ENCODE results near the gene APBA2.

The APBA2 gene

DNA sequence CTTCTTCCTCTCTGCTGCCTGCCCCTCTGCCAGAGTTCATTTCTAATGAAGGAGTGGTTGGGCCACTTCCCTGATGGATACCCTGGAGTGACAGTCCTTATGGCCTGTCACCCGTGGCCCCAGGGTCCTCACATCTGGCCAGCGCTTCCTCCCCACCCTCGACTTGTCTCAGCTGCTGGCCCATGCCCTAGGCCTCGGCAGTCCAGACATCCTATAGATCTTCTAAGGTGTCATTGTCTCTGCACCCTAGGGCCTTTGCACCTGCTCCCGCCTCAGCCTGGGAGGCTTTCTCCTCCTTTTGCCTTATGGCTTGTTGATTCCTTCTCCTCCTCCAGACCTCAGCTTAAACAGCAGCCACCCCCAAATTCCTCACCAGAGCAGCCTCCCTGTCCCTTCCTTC is 202.9 kb downstream of the APBA2 start:
- DNase-seq (ENCODE audit: low read depth) = no peak

DNA sequence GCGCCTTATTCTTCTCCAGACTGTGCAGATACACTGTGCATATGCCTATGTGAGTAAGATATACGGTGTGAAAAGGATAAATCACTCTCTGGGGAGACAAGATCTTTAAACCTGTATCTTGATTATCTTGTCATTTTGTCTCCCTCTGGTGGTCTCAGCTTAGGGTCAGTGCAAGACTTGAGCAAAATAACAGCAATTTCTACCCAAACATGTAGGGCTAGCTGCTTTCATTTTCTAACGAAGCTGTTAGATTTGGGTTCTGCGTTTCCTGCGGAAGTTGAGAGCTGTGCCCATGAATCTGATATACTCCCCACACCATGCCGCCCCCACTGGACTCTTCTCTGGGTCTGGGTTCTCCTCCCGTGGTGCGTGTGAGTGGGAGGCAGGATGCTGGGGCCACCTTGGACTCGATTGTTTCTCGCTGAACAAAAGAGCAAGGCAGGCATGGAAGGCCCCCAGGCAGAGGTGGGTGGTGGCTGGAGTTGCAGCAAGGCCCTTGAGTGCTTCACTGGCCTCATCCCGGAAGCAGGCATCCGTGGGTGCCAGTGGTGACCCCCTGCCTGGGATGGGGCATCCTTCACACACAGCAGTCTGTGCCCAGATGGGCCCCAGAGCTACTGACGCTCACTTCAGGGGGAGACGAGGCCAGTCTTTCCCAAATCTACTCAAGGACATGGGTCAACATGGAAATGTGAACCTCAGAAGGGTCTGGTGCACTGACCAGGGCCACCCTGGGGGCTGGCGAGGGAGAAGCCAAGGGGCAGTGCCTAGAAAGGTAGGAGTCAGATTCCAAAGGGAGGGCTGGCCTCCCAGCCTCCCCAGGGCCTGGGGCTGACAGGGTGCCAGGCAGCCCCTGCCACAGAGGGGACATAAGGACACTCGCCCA is 204.2 kb downstream of the APBA2 start:
- peak; percentile 26 for DNase-seq (ENCODE audit: low read depth)

DNA sequence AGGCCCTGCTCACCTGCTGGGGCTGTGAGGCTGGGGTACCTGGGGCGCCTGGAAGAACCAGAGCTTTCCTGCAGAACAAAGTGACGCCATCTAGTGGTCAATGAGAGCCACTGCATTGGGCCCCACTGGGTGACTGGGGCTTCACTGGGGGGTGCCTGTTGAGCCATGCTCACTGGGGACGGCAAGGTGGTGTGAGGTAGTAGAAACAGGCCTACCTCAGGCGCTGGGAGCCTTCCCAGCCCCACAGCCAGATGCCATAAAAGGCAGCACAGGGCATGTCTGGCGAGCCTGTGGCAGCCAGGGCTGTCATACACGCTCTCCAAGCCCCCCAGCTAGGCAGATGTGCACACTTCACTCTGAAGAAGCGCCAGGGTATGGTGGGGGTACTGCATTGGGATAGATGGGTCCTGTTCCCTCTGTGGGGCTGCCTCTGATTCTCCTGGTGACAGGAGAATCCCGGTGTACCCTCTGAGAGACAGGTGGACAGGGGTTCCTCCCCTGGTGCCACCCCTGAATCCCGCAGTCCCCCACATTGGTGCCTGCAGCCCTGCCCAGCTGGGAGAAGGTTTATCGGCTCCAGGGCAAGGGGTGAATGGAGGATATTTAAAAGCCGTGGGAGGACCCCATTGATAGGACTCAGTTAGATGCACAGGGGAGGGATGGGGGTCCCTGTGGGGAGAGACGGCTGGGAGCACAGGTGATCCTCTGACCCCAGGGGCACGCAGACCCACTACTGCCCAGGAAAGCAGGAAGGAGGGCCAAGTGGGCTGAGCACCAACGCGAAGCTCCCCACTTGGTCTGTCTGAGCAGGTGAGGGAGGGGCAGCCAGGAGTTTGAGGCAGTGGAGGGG is 205.1 kb downstream of the APBA2 start:
- DNase-seq (ENCODE audit: low read depth) = peak; percentile 41

DNA sequence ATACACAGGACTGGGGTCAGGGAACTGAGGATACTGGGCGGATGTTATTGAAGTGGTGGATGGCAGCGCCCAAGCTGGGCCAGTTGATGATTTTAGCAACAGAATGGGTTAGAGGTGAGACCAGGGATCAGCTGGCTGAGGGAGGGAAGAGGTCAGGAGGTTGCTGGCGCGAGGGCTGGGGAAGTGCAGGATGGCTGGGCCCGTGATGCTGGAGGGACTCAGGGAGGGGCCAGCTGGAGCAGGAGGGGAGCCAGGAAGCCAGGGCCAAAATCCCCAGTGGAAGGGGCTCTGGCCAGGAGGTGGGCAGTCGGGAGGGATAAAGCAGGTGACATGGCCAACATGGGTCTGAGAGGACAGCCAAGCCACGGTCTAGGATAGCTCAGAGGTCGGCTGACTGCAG is 205.9 kb downstream of the APBA2 start:
- DNase-seq (ENCODE audit: low read depth) = no peak

DNA sequence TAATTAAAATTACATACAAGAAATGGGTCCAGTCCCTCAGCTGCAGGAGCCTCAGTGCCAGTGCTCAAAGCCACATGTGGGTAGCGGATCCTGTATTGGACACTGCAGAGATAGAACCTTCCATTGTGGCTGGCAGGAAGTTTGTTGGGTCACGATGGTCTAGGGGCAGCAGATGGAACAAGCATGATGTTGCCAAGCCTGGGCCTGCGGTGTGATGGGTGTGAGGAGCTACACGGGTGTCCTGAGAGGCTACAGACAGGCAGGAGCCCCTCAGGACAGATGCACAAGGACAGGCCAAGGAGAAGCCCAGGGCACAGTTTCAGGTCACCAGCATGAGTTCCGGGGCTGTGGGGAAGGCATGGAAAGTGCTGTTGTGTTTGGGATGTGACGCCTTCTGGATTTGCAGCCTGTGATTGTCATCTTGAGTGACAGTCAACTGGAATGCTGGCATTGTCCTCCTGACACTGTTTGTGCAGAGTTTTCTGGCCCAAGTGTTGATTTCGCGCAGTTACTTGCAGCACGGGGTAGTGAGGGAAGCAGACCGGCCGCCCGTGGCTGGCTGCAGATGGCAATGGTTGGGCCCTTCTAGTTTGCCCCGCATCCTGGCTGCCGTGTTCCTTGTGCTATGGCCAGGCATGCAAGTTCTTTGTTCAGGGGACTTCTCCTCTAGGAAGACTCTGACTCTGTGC is 206.7 kb downstream of the APBA2 start:
- no peak for DNase-seq (ENCODE audit: low read depth)

DNA sequence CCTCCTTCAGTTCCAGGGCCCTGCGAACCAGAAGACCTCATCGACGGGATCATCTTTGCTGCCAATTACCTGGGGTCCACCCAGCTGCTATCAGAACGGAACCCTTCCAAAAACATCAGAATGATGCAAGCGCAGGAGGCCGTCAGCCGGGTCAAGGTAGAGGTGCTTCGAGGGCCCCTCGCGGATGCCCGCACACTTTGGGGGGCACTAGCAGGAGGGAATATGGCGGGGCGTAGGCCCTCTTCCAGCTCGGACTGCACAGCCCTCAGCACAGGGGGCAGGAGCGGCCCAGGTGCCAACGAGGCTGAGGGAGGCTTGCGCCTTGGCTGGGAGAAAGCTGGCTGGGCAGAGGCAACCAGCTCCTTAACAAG is 207.3 kb downstream of the APBA2 start:
- no peak for DNase-seq (ENCODE audit: low read depth)

DNA sequence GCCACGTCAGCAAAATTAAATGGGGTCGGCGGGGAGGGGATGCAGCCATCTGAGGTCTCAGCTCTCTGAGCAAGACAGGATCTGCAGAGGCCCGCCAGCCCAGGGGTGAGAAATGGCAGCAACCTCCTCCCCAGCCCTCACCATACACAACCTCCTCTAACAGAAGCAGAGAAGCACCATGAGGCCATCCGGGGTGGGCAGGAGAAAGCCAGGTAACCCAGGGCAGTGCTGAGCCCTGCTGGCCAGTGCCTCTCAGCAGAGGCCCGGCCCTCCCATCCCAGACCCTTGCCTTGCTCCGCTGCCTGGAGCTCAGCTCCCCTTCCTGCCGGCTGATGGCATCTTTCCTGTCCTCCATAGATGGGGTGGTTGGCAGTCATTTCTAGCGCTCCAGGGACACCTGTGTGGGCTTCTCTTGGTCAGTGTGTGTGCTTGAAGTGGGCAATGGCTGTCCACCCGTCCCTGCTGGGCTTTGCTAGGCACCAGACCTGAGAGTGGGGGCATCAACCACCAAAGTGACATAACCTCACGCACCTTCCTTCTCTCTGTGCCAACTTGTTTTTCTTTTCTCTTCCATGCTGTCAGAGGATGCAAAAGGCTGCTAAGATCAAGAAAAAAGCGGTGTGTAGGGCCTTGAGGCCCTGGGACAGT is 208.0 kb downstream of the APBA2 start:
- no peak for DNase-seq (ENCODE audit: low read depth)

DNA sequence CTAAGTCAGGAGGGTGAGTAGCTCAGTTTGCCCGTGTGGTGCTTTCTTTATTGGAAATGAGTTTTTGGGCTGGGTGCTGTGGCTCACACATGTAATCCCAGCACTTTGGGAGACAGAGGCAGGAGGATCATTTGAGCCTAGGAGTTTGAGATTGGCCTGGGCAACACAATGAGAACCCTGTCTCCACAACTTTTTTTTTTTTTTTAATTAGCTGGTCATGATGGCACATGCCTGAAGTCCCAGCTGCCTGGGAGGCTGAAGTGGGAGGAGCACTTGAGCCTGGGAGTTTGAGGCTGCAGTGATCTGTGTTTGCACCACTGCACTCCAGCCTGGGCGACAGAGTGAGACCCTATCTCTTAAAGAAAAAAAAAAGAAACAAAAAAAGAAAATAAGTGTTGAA is 208.9 kb downstream of the APBA2 start:
- no peak for DNase-seq (ENCODE audit: low read depth)

DNA sequence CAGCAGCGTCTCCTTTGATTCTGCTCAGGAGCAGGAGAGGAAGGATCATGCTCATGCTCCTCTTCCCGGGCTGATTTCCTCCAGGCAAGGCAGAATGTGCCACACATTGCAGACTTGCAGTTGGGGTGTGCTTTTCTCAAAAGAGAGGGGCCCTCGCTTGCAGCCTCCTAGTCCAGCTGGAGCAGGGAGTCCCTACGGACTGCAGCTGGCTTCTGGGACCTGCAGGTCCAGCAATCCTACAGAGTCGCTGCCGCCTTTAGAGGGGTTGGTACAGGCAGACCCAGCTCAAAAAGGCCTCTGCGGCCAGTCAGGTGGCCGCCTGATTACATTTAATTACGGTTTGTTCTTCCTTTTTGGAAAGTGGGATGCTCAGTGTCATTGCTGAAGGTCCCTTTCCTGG is 210.0 kb downstream of the APBA2 start:
- DNase-seq (ENCODE audit: low read depth) = no peak

DNA sequence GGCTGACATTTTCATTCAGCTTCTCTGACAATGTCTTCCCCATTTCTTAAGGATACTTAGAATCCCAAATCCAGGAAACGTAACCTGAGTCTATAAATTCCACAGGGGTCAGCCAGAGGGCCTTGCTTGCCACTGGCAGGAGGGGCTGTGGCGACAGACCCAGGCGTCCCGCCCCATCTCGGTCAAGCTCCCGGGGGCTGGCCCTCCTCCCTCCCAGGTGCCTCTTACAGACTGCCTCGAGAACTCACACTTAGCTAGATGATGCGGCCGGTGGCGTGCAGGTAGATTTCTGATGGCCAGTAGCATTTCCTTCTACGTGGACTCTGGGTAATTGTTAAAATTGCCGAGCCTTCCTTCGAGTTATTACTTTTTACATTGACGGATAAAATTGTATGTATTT is 211.4 kb downstream of the APBA2 start:
- no peak for DNase-seq (ENCODE audit: low read depth)

DNA sequence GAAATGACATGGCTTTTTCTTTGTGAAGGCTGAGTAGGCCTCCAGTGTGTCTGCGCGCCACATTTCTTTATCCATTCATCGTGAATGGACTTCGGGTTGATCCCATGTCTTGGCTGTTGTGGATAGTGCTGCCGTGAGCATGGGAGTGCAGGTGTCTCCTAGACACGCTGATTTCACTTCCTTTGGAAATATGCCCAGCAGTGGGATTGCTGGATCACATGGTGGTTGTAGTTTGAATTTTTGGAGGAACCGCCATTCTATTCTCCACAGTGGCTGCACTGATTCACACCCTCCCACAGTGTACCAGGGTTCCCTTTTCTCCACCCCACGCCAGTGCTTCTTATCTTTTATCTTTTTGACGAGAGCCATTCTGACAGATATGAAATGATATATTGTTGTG is 212.2 kb downstream of the APBA2 start:
- DNase-seq (ENCODE audit: low read depth) = no peak

DNA sequence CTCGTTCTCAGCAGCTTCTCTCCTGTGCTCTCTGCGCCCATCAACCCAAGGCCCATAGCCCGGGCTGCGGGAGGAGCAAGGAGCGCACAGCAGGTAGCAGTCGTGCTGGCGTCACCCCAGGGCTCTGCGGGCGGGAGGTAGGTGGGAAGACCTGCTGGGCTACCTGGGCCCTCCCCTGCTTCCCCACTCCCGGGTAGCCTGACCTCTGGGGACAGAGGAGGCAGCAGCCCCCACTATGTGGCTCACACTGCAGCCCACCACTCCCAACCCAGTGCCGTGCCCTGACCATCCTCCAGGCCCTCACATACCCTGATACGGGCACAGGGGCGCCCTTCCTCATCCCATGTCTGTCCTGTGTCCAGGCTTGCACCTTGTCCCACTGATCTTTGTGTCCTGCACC is 212.9 kb downstream of the APBA2 start:
- DNase-seq (ENCODE audit: low read depth) = no peak

DNA sequence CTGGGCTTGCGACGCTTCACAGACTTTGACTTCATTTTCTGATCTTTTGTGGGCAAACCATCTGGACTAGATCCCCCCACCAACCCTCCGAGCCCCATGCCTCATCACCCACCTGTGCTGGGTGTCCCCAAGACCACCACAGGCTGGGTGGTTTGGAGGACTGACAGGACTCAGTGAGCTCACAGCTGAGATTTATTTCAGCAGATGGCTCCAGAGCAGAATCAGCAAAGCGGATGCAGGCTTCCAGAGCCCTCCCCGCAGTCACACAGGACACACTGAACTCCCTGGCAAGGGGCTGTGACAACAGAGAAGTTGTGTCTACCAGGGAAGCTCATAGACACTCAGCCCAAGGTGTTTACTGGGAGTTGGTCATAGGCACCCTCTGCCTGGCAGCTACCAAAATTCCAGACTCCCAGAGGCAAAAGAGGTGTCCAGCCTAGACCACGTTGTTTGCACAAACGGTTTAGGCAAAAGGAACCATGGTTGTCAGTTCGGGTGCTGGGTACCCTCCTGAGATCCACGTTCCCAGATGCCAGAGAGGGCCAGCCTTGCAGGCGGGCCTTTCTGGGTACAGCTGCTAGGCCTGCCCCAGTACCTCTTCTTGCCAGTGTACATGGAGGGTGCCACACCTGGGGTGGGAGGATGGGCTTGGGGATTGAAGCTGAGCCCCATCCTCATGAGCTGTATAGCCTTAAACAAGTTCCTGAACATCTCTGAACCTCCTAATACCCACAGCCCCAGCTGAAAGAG is 213.5 kb downstream of the APBA2 start:
- no peak for DNase-seq (ENCODE audit: low read depth)

DNA sequence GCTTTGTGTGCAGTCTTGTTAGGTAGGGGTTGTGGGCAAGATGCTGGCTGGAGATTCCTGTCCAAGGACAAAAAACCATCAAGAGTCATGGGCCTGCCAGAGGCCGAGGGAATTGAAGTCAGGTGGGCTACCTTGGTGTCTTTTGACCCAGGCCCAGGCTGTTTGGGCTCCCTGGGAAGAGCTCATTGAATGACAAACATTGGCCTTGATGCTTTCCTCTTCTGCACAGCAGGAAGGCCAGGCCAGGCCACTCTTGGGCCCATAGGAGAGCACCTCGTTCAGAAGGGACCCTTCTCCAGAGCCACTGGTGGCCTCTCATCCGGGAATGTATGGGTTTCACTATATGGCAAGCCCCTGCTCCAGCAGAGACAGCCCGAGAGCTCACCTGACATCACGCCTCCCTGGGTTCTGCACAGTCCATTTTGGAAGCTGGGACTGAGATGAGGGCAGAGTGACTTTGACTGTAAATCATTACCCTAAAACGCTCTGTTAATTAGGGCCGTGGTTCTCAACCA is 214.8 kb downstream of the APBA2 start:
- no peak for DNase-seq (ENCODE audit: low read depth)

DNA sequence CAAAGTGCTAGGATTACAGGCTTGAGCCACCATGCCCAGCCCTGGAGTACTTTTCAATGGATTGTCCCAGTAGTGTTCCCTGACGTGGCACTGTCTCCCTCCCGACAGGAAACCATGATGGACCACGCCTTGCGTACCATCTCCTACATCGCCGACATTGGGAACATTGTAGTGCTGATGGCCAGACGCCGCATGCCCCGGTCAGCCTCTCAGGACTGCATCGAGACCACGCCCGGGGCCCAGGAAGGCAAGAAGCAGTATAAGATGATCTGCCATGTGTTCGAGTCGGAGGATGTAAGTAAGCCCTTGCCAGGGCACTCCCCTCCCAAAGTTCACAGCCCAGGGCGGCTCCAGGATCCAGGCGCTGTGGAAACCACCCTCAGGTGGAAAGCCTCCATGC is 215.7 kb downstream of the APBA2 start:
- no peak for DNase-seq (ENCODE audit: low read depth)

DNA sequence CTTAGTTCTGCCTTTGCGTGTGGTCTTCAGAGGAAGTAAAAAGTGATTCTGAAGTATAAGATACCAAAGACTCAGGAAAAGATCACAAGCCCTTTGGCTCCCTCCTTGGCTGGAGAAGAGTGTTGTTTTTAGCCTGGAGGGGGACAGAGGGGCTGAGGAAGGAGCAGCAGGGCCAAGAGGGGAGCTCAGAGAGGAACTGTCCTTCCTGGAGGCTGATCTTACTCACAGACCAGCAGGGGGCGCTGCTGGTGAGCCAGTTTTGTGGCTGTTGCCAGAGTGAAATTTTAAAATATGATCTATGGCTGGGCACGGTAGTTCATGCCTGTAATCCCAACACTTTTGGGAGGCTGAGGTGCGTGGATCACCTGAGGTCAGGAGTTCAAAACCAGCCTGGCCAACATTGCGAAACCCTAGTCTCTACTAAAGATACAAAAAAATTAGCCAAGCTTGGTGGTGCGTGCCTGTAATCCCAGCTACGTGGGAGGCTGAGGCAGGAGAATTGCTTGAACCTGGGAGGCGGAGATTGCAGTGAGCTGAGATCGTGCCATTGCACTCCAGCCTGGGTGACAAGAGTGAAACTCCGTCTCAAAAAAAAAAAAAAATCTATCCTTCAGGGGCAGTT is 216.5 kb downstream of the APBA2 start:
- peak; percentile 64 for DNase-seq (ENCODE audit: low read depth)

DNA sequence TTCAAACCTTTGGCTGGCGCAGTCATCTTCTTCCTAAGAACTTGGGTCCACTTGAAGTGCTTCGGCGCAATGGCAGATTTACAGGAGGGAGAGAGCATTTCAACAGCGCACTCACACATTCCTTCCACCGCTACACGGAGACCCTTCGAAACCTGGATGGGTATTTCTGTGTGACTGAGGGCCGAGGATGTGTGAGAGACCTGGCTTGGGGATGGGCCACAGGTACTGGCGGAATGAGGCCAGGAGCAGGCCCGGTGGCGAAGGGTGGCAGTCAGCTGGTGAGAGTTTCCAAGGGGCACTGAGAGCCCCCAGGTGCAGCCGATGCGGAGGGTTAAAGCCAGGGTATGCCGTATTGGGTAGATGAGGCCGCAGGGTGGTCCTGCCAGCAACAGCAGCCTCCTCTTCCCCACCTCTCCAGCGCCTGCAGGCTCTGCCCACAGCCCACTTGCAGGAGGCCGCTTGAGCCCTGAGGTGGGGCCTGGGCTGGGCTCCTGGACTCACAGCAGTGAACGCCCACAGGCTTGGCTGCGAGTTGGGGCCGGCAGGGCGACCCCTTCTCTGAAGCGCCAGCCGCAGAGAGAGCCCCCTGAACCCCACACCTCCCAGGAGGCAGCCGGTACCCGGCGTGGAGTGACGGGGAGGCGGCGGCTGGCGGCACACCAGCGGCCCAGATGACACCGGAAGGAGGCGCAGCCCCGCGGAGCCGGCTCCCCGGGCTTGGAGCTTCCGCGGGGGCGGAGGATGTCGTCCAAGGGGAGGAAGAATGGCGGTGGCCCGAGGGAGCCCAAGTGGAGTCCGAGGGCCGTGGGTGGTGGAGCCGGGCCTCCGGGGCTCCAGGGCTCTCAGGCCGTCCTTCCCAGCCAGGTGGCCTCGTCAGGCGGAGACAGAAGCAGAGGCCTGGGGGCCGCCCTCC is 217.4 kb downstream of the APBA2 start:
- DNase-seq (ENCODE audit: low read depth) = peak; percentile 41

DNA sequence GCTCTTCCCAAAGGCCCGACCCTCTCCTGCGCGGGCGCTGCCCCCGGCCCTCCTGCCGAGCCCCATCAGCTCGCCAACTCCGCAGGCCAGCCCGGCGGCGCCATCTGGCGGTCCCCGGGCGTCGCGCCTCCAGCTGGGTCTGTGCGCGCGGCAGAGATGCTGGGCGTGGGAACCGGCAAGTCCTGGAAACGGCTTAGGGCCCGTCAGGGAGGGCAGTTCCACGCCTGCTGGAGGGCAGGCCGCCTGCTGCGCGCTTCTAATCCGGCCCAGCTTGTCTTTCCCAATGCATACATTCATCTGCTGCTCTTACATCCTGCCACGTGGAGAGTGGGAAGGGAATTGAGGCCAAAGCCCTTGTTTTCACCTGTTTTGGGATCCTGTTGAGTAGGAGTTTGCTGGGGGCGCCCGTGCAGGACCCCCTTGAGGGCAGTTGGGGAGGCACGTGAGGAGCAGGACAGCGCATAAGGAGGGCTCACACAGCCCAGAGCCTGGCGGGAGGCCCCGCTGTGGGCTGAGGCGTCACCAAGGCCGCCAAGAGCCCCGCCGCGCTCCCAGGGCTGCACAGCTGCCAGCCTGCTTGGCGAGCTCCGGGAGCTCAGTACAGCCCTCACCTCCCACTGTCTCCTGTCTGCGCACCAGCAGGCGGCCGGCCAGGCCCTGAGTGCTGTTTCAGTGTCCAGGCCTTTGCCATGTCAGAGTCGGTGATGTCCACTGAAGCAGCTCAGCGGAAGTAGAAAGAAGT is 218.2 kb downstream of the APBA2 start:
- DNase-seq (ENCODE audit: low read depth) = peak; percentile 75

DNA sequence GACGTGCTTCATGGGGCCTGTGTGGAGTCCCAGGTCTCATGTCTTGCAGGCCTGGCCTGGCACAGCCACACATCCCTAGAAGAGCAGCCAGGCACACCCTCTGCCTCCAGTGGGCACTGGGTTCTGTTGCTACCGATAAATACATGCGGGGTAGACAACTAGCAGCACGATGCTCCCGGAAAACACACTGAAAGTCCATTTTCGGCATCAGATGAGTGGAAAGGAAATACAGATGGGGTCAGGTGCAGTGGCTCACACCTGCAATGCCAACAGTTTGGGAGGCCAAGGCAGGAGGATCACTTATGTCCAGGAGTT is 218.7 kb downstream of the APBA2 start:
- DNase-seq (ENCODE audit: low read depth) = no peak

All from ELR (cell line).